Activated naive CD4-positive, alpha-beta T cell treated with Interleukin-2 at 50 U/mL for 16 hours (primary cell): ENCODE measurements around the gene YIPF2.

Source experiments
- DNase-seq: peaks from one replicate; pipeline ENCODE4 v3.0.0-alpha.2; 2020

The YIPF2 gene

DNA sequence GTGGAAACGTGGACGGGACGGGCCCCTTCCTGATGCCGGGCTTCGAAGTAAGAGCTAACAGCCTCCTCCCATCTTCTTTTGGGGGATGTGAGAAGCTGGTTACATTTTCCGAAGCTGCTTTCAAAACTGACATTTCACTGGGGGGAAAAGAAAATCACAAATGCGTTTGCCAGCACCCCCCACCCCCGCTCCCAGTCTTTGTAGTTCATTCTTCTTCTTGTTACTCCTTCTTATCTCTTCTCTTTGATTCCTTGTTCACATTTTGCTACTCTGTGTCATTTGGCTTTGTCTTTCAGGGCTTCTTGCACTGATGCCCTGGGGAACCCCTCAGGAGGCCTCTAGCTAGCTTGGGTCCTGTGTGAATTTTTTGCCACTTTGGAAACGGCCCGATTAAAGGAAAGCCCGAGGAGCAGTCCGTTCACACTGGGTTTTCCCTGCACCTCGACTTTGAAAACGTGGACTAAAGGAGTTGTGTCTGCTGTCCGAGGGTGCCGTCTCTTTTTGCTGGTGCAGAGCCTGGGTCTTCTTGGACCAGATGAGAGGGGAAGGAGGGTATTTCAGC is 55.8 kb downstream of the YIPF2 start:
- DNase-seq: peak; percentile 30
